A673 (cell line): ENCODE data around the gene TMEM9B. TPM values are rescaled to one million over a fixed set of nuclear protein-coding genes. Genes with fewer than 3 reads are reported as not detected.

ENCODE experiments used
- BruUV-seq: library from RNA; stranded (reverse); fragments of 400-500 nt; replicated peaks from 2 replicates; lab custom pipeline; 2021; lab: Mats Ljungman, UMichigan
- CTCF ChIA-PET: fragments of 300-600 bp; sonication (Branson Sonifier 250); formaldehyde crosslinking; loops from one replicate; lab custom pipeline; 2022; ENCODE audit warnings: antibody characterized with exemption; lab: Charles Lee
- POLR2A ChIA-PET: fragments of 300-600 bp; sonication (Branson Sonifier 250); formaldehyde crosslinking; loops from one replicate; lab custom pipeline; 2022; ENCODE audit warnings: antibody characterized with exemption; ENCODE audit not compliant: low non-redundant PET; lab: Charles Lee
- DNase-seq: peaks from one replicate; pipeline ENCODE4 v3.0.0-alpha.2; 2015; ENCODE audit warnings: low spot score
- H3K27ac ChIP-seq: fragments of 200-600 bp; sonication (generic); 2 replicates; pipeline ENCODE4 v1.5.1; 2016; ENCODE audit warnings: mixed run types, low read depth, mild to moderate bottlenecking, mixed read lengths, antibody characterized with exemption, low read length; ENCODE audit not compliant: poor library complexity, severe bottlenecking
- H3K27me3 ChIP-seq: fragments of 200-600 bp; sonication (generic); replicated peaks from 2 replicates; pipeline ENCODE4 v1.6.1; 2017; ENCODE audit warnings: mixed run types, low read depth, mild to moderate bottlenecking, mixed read lengths, antibody characterized with exemption, low read length; ENCODE audit not compliant: insufficient read depth, poor library complexity
- H3K36me3 ChIP-seq: fragments of 200-600 bp; sonication (generic); 2 replicates; pipeline ENCODE4 v1.6.1; 2016; ENCODE audit warnings: mixed run types, mild to moderate bottlenecking, mixed read lengths, antibody characterized with exemption, low read length; ENCODE audit not compliant: insufficient read depth, poor library complexity, severe bottlenecking
- H3K4me1 ChIP-seq: fragments of 200-600 bp; sonication (generic); 2 replicates; pipeline ENCODE4 v1.6.1; 2017; ENCODE audit warnings: mixed run types, mild to moderate bottlenecking, mixed read lengths, antibody characterized with exemption, low read length; ENCODE audit not compliant: insufficient read depth, poor library complexity, severe bottlenecking
- H3K4me3 ChIP-seq: fragments of 200-600 bp; sonication (generic); 2 replicates; pipeline ENCODE4 v1.5.1; 2016; ENCODE audit warnings: low read depth, mixed run types, mild to moderate bottlenecking, mixed read lengths, low read length; ENCODE audit not compliant: poor library complexity, severe bottlenecking
- H3K9me3 ChIP-seq: fragments of 200-600 bp; sonication (generic); 2 replicates; pipeline ENCODE4 v1.6.1; 2016; ENCODE audit warnings: mixed run types, low read depth, mild to moderate bottlenecking, mixed read lengths, antibody characterized with exemption, low read length; ENCODE audit not compliant: poor library complexity, severe bottlenecking
- CTCF ChIP-seq: fragments of 300-800, 200-600 bp; sonication (generic); conservative IDR thresholded peaks from 2 replicates; pipeline ENCODE4 v1.5.1; 2017; ENCODE audit warnings: low read depth, mild to moderate bottlenecking, antibody characterized with exemption, low read length, moderate library complexity, mixed read lengths
- EZH2 ChIP-seq: fragments of 200-600 bp; sonication (generic); IDR thresholded peaks from 2 replicates; pipeline ENCODE4 v1.6.1; 2017; ENCODE audit warnings: borderline replicate concordance, low read depth, mild to moderate bottlenecking, mixed read lengths, antibody characterized with exemption, low read length; ENCODE audit not compliant: poor library complexity, severe bottlenecking
- intact Hi-C: fragments of 100-400 bp; cut with micrococcal nuclease; formaldehyde crosslinking; loops from one replicate; pipeline ENCODE4 v1.10.0; 2022; ENCODE audit not compliant: unreplicated experiment
- total RNA-seq: library from RNA; stranded (reverse); gene quantifications from 2 replicates; pipeline ENCODE4 v1.2.3, GENCODE V29; 2021

The TMEM9B gene
- total RNA-seq, 1 experiment from 2014 or later, result 11.3 TPM

GRCh38 chr11:8908099-8908498, 56.1 kb downstream of the TMEM9B start:
- H3K36me3 ChIP-seq, result no peaks in the 10 kb centered on the region
- ChIA-PET POLR2A (no interaction called here), CTCF (no interaction called here)
- TF ChIP-seq CTCF, result no peak
- no peak for TF ChIP-seq EZH2
- no peak for DNase-seq
- intact Hi-C loops, result no loop called here
- no peaks in the 10 kb centered on the region for H3K27me3 ChIP-seq
- no TSS peak for BruUV-seq
- H3K4me1 ChIP-seq, result peaks cover 6% of the 10 kb centered on the region
- no peak overlapping the region for H3K27ac ChIP-seq
- no peak overlapping the region for H3K4me3 ChIP-seq
- no peaks in the 10 kb centered on the region for H3K9me3 ChIP-seq

DNA sequence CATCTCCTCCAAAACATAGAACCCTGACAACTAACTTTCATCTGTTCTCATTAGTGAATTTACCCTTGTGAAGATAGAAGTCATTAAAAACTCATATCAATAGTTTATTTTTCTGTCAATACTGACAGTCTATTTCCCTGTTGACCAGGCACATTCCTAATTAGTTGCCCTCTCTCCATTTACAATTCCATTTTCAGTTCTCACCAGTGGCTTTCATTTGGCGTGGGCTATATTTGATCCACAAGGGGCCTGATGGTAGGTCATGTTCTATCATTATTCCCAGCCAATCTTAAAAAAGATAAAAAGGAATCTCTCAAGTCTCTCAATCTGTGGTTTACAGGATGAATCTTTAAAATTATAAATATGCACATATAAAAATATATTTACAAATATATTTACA, 57.1 kb downstream of the TMEM9B start:
- Histone ChIP-seq H3K27ac (peak overlapping the region; percentile 44), H3K4me3 (no peak overlapping the region), H3K36me3 (no peaks in the 10 kb centered on the region), H3K27me3 (no peaks in the 10 kb centered on the region), H3K9me3 (no peaks in the 10 kb centered on the region), H3K4me1 (peaks cover 6% of the 10 kb centered on the region)
- no peak for TF ChIP-seq CTCF
- TF ChIP-seq EZH2, result no peak
- BruUV-seq, result no TSS peak
- DNase-seq, result no peak
- intact Hi-C loops, result no loop called here
- ChIA-PET CTCF (no interaction called here), POLR2A (no interaction called here)

GRCh38 chr11:8905528-8906165, 58.6 kb downstream of the TMEM9B start:
- peak; percentile 20 for DNase-seq
- TF ChIP-seq CTCF (no peak), EZH2 (no peak)
- Histone ChIP-seq H3K36me3 (no peaks in the 10 kb centered on the region), H3K27ac (no peak overlapping the region), H3K9me3 (no peaks in the 10 kb centered on the region), H3K4me1 (peaks cover 6% of the 10 kb centered on the region), H3K27me3 (no peaks in the 10 kb centered on the region), H3K4me3 (no peak overlapping the region)
- ChIA-PET POLR2A (no interaction called here), CTCF (no interaction called here)
- BruUV-seq, result no TSS peak
- intact Hi-C loops, result no loop called here
